Naive thymus-derived CD4-positive, alpha-beta T cell (primary cell): Measurements from ENCODE around the gene POU2AF1. TPM values are rescaled to one million over a fixed set of nuclear protein-coding genes. Genes with fewer than 3 reads are reported as not detected.

Source experiments
- ATAC-seq: fragments of 150-1000 bp; cut with Tn5 transposase; 2 replicates; pipeline ENCODE4 v1.10.0; 2021; ENCODE audit warnings: mild to moderate bottlenecking, moderate library complexity
- CTCF ChIA-PET: fragments of 350-600 bp; sonication (Branson Sonifier 250); formaldehyde crosslinking; loops from one replicate; lab custom pipeline; 2021; ENCODE audit warnings: antibody characterized with exemption; lab: Charles Lee
- POLR2A ChIA-PET: fragments of 350-600 bp; sonication (Branson Sonifier 250); formaldehyde crosslinking; loops from one replicate; lab custom pipeline; 2021; ENCODE audit warnings: antibody characterized with exemption, inconsistent platforms; lab: Charles Lee
- DNase-seq, 9 donors: peaks; one replicate each; pipeline versions ENCODE4 v3.0.0 to v3.0.0-alpha.2; 2020 to 2022; ENCODE audit warnings: mixed read lengths in 1 of 9
- H3K27ac ChIP-seq: one replicate; pipeline ENCODE4 v1.7.0; 2013; ENCODE audit warnings: mild to moderate bottlenecking, low read depth, low read length, moderate library complexity
- H3K27me3 ChIP-seq, 2 donors: one replicate each; pipeline ENCODE4 v1.7.0; 2013; ENCODE audit warnings: low read length in 2 of 2, mild to moderate bottlenecking in 2 of 2, moderate library complexity in 2 of 2; ENCODE audit not compliant: control insufficient read depth in 2 of 2, insufficient read depth in 2 of 2
- H3K36me3 ChIP-seq, 3 experiments: 1 replicate in 2 of 3; 2 replicates in 1 of 3; pipeline ENCODE4 v1.7.0; 2013; ENCODE audit warnings: low read length in 3 of 3, mild to moderate bottlenecking in 3 of 3, moderate library complexity in 1 of 3; ENCODE audit not compliant: insufficient read depth in 3 of 3, control insufficient read depth in 2 of 3
- H3K4me1 ChIP-seq, 2 donors: one replicate each; pipeline ENCODE4 v1.7.0; 2013; ENCODE audit warnings: low read length in 2 of 2, mild to moderate bottlenecking in 2 of 2, moderate library complexity in 1 of 2; ENCODE audit not compliant: control insufficient read depth in 2 of 2, insufficient read depth in 2 of 2
- H3K4me3 ChIP-seq: 2 replicates; pipeline ENCODE4 v1.7.0; 2013; ENCODE audit warnings: mild to moderate bottlenecking, low read length
- H3K9me3 ChIP-seq, 3 experiments: 1 replicate in 2 of 3; 2 replicates in 1 of 3; pipeline ENCODE4 v1.7.0; 2013; ENCODE audit warnings: low read length in 3 of 3; ENCODE audit not compliant: control insufficient read depth in 2 of 3
- H3K27ac Mint-ChIP-seq, 9 donors: one replicate each; pipeline ENCODE4 v1.8.0; 2020 to 2022; ENCODE audit warnings: mixed read lengths in 9 of 9, mild to moderate bottlenecking in 8 of 9, moderate library complexity in 5 of 9, inconsistent platforms in 2 of 9
- H3K27me3 Mint-ChIP-seq, 5 donors: one replicate each; pipeline ENCODE4 v1.8.0; 2021 to 2022; ENCODE audit warnings: mixed read lengths in 5 of 5, mild to moderate bottlenecking in 1 of 5
- H3K36me3 Mint-ChIP-seq, 5 donors: one replicate each; pipeline ENCODE4 v1.8.0; 2020 to 2022; ENCODE audit warnings: mixed read lengths in 5 of 5, mild to moderate bottlenecking in 3 of 5, inconsistent platforms in 1 of 5
- H3K4me1 Mint-ChIP-seq, 7 donors: one replicate each; pipeline ENCODE4 v1.8.0; 2020 to 2022; ENCODE audit warnings: mixed read lengths in 7 of 7, mild to moderate bottlenecking in 3 of 7, inconsistent platforms in 1 of 7
- H3K4me3 Mint-ChIP-seq, 10 donors: one replicate each; pipeline ENCODE4 v1.8.0; 2020 to 2022; ENCODE audit warnings: mild to moderate bottlenecking in 10 of 10, mixed read lengths in 10 of 10, moderate library complexity in 6 of 10, inconsistent platforms in 2 of 10
- H3K9me3 Mint-ChIP-seq, 11 donors: one replicate each; pipeline ENCODE4 v1.8.0; 2020 to 2022; ENCODE audit warnings: mixed read lengths in 11 of 11, mild to moderate bottlenecking in 4 of 11, inconsistent platforms in 1 of 11, moderate library complexity in 1 of 11
- intact Hi-C, 2 donors: fragments of 100-400 bp; cut with micrococcal nuclease; formaldehyde crosslinking; loops; one replicate each; pipeline ENCODE4 v1.15.1; 2023
- polyA plus RNA-seq, 2 donors: library from polyadenylated mRNA; unstranded; fragments of 300-500 nt; fragmentation: Illumina TruSeq; gene quantifications; one replicate each; pipeline ENCODE4 v1.2.3, GENCODE V29; 2021
- total RNA-seq, 6 experiments: library from RNA in 5 of 6; stranded (reverse) in 5 of 6; gene quantifications; 1 replicate in 5 of 6; 2 replicates in 1 of 6; pipeline ENCODE4 v1.2.3 and lab custom pipeline; 2021 to 2026

The POU2AF1 gene
- total and polyA plus RNA-seq, 7 experiments from 2014 or later = 0.45 to 11.3 (median 1.4) TPM

GRCh38 chr11:111352231-111352746, 26.8 kb downstream of the POU2AF1 start:
- H3K27me3 Mint-ChIP-seq = peaks cover 0 to 9% (median 0%) of the 10 kb centered on the region in 5 donors
- ChIA-PET CTCF (no interaction called here), POLR2A (no interaction called here)
- H3K27ac ChIP-seq = no peak overlapping the region
- no peak overlapping the region for H3K27ac Mint-ChIP-seq
- H3K4me1 Mint-ChIP-seq = peaks cover 0 to 4% (median 0%) of the 10 kb centered on the region in 7 donors
- H3K27me3 ChIP-seq = no peaks in the 10 kb centered on the region
- intact Hi-C loops = no loop called here
- H3K4me3 Mint-ChIP-seq = no peak overlapping the region
- H3K36me3 ChIP-seq = no peaks in the 10 kb centered on the region
- H3K4me1 ChIP-seq = no peaks in the 10 kb centered on the region
- no peaks in the 10 kb centered on the region for H3K9me3 Mint-ChIP-seq
- DNase-seq (no peak), ATAC-seq (no peak)
- H3K36me3 Mint-ChIP-seq = peaks cover 0 to 10% (median 0%) of the 10 kb centered on the region in 5 donors
- H3K9me3 ChIP-seq = no peaks in the 10 kb centered on the region
- no peak overlapping the region for H3K4me3 ChIP-seq

- ChIA-PET POLR2A (interaction anchor here (0.6 kb wide), 1 partner anchor 35 kb away, joined by 3 read pairs; no protein-coding TSS in a partner anchor), CTCF (no interaction called here)
- H3K9me3 ChIP-seq = no peaks in the 10 kb centered on the region
- H3K36me3 ChIP-seq = no peaks in the 10 kb centered on the region
- no peak overlapping the region for H3K27ac ChIP-seq
- intact Hi-C loops = no loop called here
- H3K27me3 ChIP-seq = no peaks in the 10 kb centered on the region
- H3K4me3 Mint-ChIP-seq = no peak overlapping the region
- DNase-seq (no peak), ATAC-seq (no peak)
- no peaks in the 10 kb centered on the region for H3K4me1 ChIP-seq
- no peak overlapping the region for H3K27ac Mint-ChIP-seq
- no peak overlapping the region for H3K4me3 ChIP-seq
- H3K36me3 Mint-ChIP-seq = peaks cover 0 to 10% (median 0%) of the 10 kb centered on the region in 5 donors
- H3K9me3 Mint-ChIP-seq = no peaks in the 10 kb centered on the region
- H3K27me3 Mint-ChIP-seq = peaks cover 0 to 9% (median 0%) of the 10 kb centered on the region in 5 donors
- peaks cover 0 to 4% (median 0%) of the 10 kb centered on the region in 7 donors for H3K4me1 Mint-ChIP-seq
Observed at GRCh38 chr11:111351374-111352055, 27.6 kb downstream of the POU2AF1 start.

GRCh38 chr11:111350811-111351210, 28.3 kb downstream of the POU2AF1 start:
- ChIA-PET CTCF (no interaction called here), POLR2A (no interaction called here)
- Histone ChIP-seq H3K4me1 (no peaks in the 10 kb centered on the region), H3K4me3 (no peak overlapping the region), H3K27ac (no peak overlapping the region), H3K27me3 (no peaks in the 10 kb centered on the region), H3K36me3 (no peaks in the 10 kb centered on the region), H3K9me3 (no peaks in the 10 kb centered on the region)
- intact Hi-C loops = no loop called here
- H3K36me3 Mint-ChIP-seq = peaks cover 0 to 10% (median 0%) of the 10 kb centered on the region in 5 donors
- H3K27ac Mint-ChIP-seq = no peak overlapping the region
- no peak for DNase-seq
- H3K9me3 Mint-ChIP-seq = no peaks in the 10 kb centered on the region
- peaks cover 0 to 4% (median 0%) of the 10 kb centered on the region in 7 donors for H3K4me1 Mint-ChIP-seq
- peaks cover 0 to 9% (median 0%) of the 10 kb centered on the region in 5 donors for H3K27me3 Mint-ChIP-seq
- no peak for ATAC-seq
- no peak overlapping the region for H3K4me3 Mint-ChIP-seq

- no peaks in the 10 kb centered on the region for H3K9me3 ChIP-seq
- DNase-seq (no peak), ATAC-seq (no peak)
- H3K4me3 ChIP-seq = no peak overlapping the region
- H3K27ac ChIP-seq = no peak overlapping the region
- H3K36me3 ChIP-seq = no peaks in the 10 kb centered on the region
- H3K27ac Mint-ChIP-seq = no peak overlapping the region
- H3K4me1 Mint-ChIP-seq = peaks cover 0 to 2% (median 0%) of the 10 kb centered on the region in 7 donors
- H3K9me3 Mint-ChIP-seq = no peaks in the 10 kb centered on the region
- peaks cover 0 to 9% (median 0%) of the 10 kb centered on the region in 5 donors for H3K36me3 Mint-ChIP-seq
- POLR2A ChIA-PET = no interaction called here
- peaks cover 0 to 9% (median 0%) of the 10 kb centered on the region in 5 donors for H3K27me3 Mint-ChIP-seq
- no peaks in the 10 kb centered on the region for H3K27me3 ChIP-seq
- CTCF ChIA-PET = no interaction called here
- H3K4me3 Mint-ChIP-seq = no peak overlapping the region
- H3K4me1 ChIP-seq = no peaks in the 10 kb centered on the region
- intact Hi-C loops = no loop called here
Observed at GRCh38 chr11:111349191-111349695, 29.8 kb downstream of the POU2AF1 start.

GRCh38 chr11:111348147-111348546, 30.9 kb downstream of the POU2AF1 start:
- ChIA-PET CTCF (no interaction called here), POLR2A (no interaction called here)
- Mint-ChIP-seq H3K9me3 (no peaks in the 10 kb centered on the region), H3K27me3 (peaks cover 0 to 9% (median 0%) of the 10 kb centered on the region in 5 donors), H3K4me1 (peaks cover 0 to 1% (median 0%) of the 10 kb centered on the region in 7 donors), H3K27ac (no peak overlapping the region), H3K36me3 (peaks cover 0 to 3% (median 0%) of the 10 kb centered on the region in 5 donors), H3K4me3 (no peak overlapping the region)
- Histone ChIP-seq H3K36me3 (no peaks in the 10 kb centered on the region), H3K4me1 (no peaks in the 10 kb centered on the region), H3K27ac (no peak overlapping the region), H3K9me3 (no peaks in the 10 kb centered on the region), H3K27me3 (no peaks in the 10 kb centered on the region), H3K4me3 (no peak overlapping the region)
- DNase-seq (no peak), ATAC-seq (no peak)
- intact Hi-C loops = no loop called here

GRCh38 chr11:111347723-111348115, 31.4 kb downstream of the POU2AF1 start:
- Histone ChIP-seq H3K27ac (no peak overlapping the region), H3K27me3 (no peaks in the 10 kb centered on the region), H3K9me3 (no peaks in the 10 kb centered on the region), H3K36me3 (no peaks in the 10 kb centered on the region), H3K4me1 (no peaks in the 10 kb centered on the region), H3K4me3 (no peak overlapping the region)
- peaks cover 0 to 2% (median 0%) of the 10 kb centered on the region in 5 donors for H3K36me3 Mint-ChIP-seq
- intact Hi-C loops = no loop called here
- no peak for DNase-seq
- H3K4me3 Mint-ChIP-seq = no peak overlapping the region
- POLR2A ChIA-PET = no interaction called here
- H3K27ac Mint-ChIP-seq = no peak overlapping the region
- CTCF ChIA-PET = no interaction called here
- H3K27me3 Mint-ChIP-seq = peaks cover 0 to 9% (median 0%) of the 10 kb centered on the region in 5 donors
- H3K4me1 Mint-ChIP-seq = no peaks in the 10 kb centered on the region
- H3K9me3 Mint-ChIP-seq = no peaks in the 10 kb centered on the region
- ATAC-seq = no peak
